Urinary bladder (tissue), 4 donors: ENCODE results near the gene TMEM19. TPM values are rescaled to one million over a fixed set of nuclear protein-coding genes. Genes with fewer than 3 reads are reported as not detected.

ENCODE experiments used
- DNase-seq: peaks from one replicate; pipeline ENCODE4 v3.0.0-alpha.2; 2015; ENCODE audit errors: extremely low spot score
- H3K27ac ChIP-seq: one replicate; pipeline ENCODE4 v1.5.1; 2013; ENCODE audit warnings: low read depth, mild to moderate bottlenecking, moderate library complexity
- H3K36me3 ChIP-seq: one replicate; pipeline ENCODE4 v1.6.1; 2013; ENCODE audit warnings: mild to moderate bottlenecking, moderate library complexity; ENCODE audit not compliant: insufficient read depth
- H3K4me1 ChIP-seq: one replicate; pipeline ENCODE4 v1.6.1; 2013; ENCODE audit warnings: mild to moderate bottlenecking, moderate library complexity; ENCODE audit not compliant: insufficient read depth
- H3K4me3 ChIP-seq: one replicate; pipeline ENCODE4 v1.5.1; 2013; ENCODE audit warnings: low read depth, low read length
- WGBS: extraction: QIAGEN DNeasy Blood & Tissue Kit; methylation state at CpG from one replicate; pipeline ENCODE4 v1.1.7; 2013; 5-methylcytosine and 5-hydroxymethylcytosine counted together
- polyA plus RNA-seq: library from polyadenylated mRNA; stranded (reverse); fragments of 200-250 nt; gene quantifications from one replicate; pipeline ENCODE4 v1.2.3, GENCODE V29; 2013
- total RNA-seq: library from RNA; depleted of rRNA; stranded (reverse); fragments of >200 nt; gene quantifications from one replicate; pipeline ENCODE4 v1.2.3, GENCODE V29; 2014
- donor health status: healthy with polysubstance abuse.
- donor health status: healthy.

Gene TMEM19
- total RNA-seq (42.0 TPM), polyA plus RNA-seq (13.5 TPM)

GRCh38 chr12:71685914-71686657 lies at the start of gene TMEM19:
Gene TMEM19, plus strand, starts transcription at chr12:71686082. Its CDS starts 599 bp downstream, at chr12:71686681.
- peak; percentile 66 for DNase-seq
- Histone ChIP-seq H3K4me3 (peak within 1 kb of the TSS; percentile 68), H3K27ac (peak within 1 kb of the TSS; percentile 63), H3K36me3 (no peaks in the 10 kb centered on the region), H3K4me1 (no peaks in the 10 kb centered on the region)
- under 1% methylated on average over 63 of the region's 63 CpGs for WGBS

DNA sequence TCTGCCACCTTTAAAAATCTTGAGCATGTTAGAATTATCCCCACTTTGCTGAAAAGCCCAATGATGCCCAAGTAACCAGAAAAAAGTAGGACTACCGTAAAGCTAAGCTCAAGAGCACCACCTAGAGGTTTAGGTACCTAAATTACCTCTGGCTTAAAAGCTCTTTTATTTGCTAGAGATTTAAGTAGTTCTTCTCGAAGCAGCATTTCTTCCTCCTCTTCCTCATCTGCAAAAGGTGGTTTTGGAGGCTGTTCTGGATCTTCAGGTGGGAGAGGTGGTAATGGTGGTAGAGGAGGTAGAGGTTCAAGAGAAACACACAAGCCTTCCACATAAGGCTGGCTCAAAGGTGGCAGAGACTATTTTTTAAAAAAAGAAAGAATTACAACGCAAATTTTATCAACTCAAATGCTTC lies 49.2 kb upstream of the TMEM19 start:
- peak; percentile 29 for DNase-seq
- peaks cover 6% of the 10 kb centered on the region for H3K36me3 ChIP-seq
- no peak overlapping the region for H3K4me3 ChIP-seq
- no peak overlapping the region for H3K27ac ChIP-seq
- H3K4me1 ChIP-seq: no peaks in the 10 kb centered on the region
- 34% methylated on average over 3 of the region's 3 CpGs for WGBS

DNA sequence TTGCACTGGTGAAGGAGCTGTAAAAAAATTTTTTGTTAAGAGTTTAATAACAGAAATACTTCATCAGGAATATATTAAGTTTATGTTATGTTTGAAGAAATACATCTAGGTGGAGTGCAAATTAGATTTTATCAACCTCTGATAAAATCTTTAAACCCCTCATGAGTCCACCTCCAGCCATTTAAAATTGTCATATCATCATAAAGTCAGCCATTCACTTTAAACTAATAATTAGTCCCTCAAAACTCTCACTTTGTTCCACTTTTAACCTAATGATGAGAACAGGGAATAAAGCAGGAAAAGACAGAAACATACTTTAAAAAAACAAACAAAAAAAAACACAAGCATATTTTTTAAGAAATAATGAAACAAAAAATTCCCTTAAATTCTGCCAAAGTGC lies 47.4 kb upstream of the TMEM19 start:
- Histone ChIP-seq H3K36me3 (peaks cover 3% of the 10 kb centered on the region), H3K4me3 (no peak overlapping the region), H3K4me1 (no peaks in the 10 kb centered on the region), H3K27ac (no peak overlapping the region)
- DNase-seq: no peak

DNA sequence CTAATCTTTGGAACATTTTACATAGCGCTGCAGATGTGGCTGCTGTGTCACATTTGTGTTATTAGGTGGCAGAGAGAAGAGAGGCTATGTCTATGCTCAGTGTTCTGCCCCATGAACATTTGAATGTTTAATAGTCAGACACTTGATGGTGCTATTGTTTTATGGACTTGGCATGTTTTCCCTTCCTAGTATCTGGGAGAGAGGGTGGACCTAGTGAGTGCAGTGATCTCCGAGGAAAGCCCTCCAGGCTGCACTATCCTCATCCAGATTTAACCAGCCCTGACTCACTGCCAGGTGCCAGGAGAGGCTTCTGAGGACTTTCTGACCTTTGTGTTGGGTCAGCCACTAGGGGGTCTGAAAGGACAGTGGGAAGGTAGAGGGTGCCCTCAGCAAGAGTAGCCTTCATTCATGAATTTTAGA lies 46.5 kb upstream of the TMEM19 start:
- Histone ChIP-seq H3K36me3 (no peaks in the 10 kb centered on the region), H3K27ac (no peak overlapping the region), H3K4me1 (no peaks in the 10 kb centered on the region), H3K4me3 (no peak overlapping the region)
- WGBS: 79% methylated on average over 2 of the region's 2 CpGs
- no peak for DNase-seq

GRCh38 chr12:71640316-71640715 lies 45.6 kb upstream of the TMEM19 start:
- Histone ChIP-seq H3K27ac (no peak overlapping the region), H3K36me3 (no peaks in the 10 kb centered on the region), H3K4me3 (no peak overlapping the region), H3K4me1 (no peaks in the 10 kb centered on the region)
- DNase-seq: no peak
- 95% methylated on average over 2 of the region's 2 CpGs for WGBS

DNA sequence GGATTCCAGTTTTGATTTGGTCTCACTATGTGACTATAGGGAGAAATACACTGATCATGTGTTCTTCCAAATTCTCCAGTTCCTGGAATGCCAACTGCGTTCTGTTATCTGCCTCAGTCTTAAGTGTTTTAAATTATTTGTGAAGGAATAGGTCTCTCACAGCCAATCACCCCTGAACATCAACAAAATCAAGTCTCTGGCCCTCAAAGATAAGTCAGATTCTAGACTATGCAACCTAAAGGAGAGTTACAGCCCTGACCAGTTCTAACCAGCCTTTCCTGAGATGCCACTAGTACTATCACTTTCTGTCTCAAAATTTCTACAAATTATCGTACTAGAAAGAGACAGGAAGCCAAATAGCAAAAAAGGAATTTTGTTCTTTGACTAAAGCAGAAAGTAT lies 44.5 kb upstream of the TMEM19 start:
- Histone ChIP-seq H3K36me3 (no peaks in the 10 kb centered on the region), H3K27ac (no peak overlapping the region), H3K4me1 (no peaks in the 10 kb centered on the region), H3K4me3 (no peak overlapping the region)
- no peak for DNase-seq
- 77% methylated on average over 2 of the region's 2 CpGs for WGBS

DNA sequence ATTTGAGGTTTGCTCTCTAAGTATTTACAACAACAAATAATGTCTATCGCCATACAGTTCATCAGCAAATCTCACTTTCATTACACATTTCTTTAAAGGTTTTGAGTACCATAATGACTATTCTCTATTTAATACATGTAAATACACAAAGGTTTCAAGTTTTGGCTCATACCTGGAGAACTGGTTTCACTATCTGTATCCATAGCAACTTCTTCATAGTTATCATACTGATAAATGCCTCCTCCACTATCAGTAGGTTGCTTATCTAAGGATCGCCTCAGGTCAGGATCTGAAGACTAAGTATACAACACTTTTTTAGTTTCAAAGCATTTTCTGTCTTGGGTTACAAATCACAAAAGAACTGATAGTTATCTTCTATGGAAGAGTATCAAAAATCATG lies 43.6 kb upstream of the TMEM19 start:
- H3K4me1 ChIP-seq: no peaks in the 10 kb centered on the region
- 86% methylated on average over 2 of the region's 2 CpGs for WGBS
- no peak overlapping the region for H3K4me3 ChIP-seq
- no peaks in the 10 kb centered on the region for H3K36me3 ChIP-seq
- DNase-seq: no peak
- no peak overlapping the region for H3K27ac ChIP-seq

DNA sequence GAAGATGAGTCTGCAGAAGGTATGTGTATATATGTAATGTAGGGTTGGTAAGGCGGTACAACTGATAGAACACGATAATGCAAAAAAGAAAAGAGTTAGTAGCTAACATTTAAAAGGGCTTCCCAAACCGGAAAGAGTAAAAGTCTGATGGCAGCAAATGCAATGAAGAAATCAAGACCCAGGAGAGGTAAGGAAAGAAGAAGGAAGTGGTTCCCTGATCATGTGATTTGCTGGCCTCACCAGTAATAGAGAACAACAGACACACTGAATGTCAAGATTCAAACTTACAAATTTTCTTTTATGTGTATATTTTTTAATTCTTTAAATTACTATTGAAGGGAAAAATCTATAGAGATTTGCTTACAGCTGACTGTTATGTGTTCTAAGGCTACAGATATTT lies 40.6 kb upstream of the TMEM19 start:
- Histone ChIP-seq H3K4me3 (no peak overlapping the region), H3K36me3 (no peaks in the 10 kb centered on the region)
- 83% methylated on average over 3 of the region's 3 CpGs for WGBS

DNA sequence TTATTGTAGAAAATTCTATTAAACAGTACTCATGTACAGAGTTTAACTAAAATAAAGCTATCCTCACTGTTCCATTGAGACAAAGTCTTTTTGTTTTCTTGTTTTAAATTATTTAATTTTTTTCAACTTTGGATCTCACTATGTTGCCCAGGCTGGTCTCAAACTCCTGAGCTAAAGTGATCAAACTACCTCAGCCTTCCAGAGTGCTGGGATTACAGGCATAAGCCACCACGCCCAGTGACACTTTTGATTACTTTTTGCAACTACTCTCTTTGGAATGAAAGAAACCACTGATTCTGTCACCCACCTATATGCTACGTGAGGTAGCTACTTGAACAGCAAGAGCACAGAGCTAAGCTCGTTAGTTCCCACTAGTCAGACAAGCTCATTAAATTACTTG lies 39.4 kb upstream of the TMEM19 start:
- H3K27ac ChIP-seq: no peak overlapping the region
- H3K36me3 ChIP-seq: peaks cover 2% of the 10 kb centered on the region
- WGBS: 97% methylated on average over 3 of the region's 3 CpGs
- H3K4me3 ChIP-seq: no peak overlapping the region
- H3K4me1 ChIP-seq: no peaks in the 10 kb centered on the region
- no peak for DNase-seq

More for the DNA sequence above, 40.6 kb upstream of the TMEM19 start:
- DNase-seq: no peak
- Histone ChIP-seq H3K27ac (no peak overlapping the region), H3K4me1 (no peaks in the 10 kb centered on the region)

GRCh38 chr12:71648537-71648936 lies 37.3 kb upstream of the TMEM19 start:
- Histone ChIP-seq H3K27ac (no peak overlapping the region), H3K36me3 (peaks cover 3% of the 10 kb centered on the region)

GRCh38 chr12:71649401-71649800 lies 36.5 kb upstream of the TMEM19 start:
- DNase-seq: no peak
- H3K4me3 ChIP-seq: no peak overlapping the region
- H3K27ac ChIP-seq: no peak overlapping the region
- WGBS: 89% methylated on average over 2 of the region's 2 CpGs
- peaks cover 3% of the 10 kb centered on the region for H3K36me3 ChIP-seq
- no peaks in the 10 kb centered on the region for H3K4me1 ChIP-seq

More at GRCh38 chr12:71648537-71648936, 37.3 kb upstream of the TMEM19 start:
- WGBS: 79% methylated on average over 4 of the region's 4 CpGs
- DNase-seq: no peak
- Histone ChIP-seq H3K4me1 (no peaks in the 10 kb centered on the region), H3K4me3 (no peak overlapping the region)

DNA sequence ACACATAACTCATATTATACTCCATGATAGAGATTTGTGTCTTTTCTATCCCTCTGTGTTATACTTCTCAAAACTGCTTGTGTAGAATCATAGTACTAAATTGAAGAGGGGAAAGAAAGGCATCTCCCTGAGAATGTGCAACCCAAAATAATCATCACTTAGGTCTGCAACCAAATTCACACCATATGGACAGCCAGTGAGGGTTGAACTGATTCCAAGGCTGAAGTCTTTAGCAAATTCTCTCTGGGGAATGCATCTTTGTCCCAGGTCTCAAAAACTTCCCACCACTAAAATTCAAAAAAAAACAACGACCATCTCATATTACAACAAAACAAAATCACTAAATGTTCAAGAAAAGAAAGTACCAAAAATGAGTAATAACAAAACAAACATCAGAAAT lies 33.2 kb upstream of the TMEM19 start:
- H3K36me3 ChIP-seq: peaks cover 3% of the 10 kb centered on the region
- no peak for DNase-seq
- H3K4me1 ChIP-seq: no peaks in the 10 kb centered on the region
- 95% methylated on average over 1 of the region's 1 CpG for WGBS
- no peak overlapping the region for H3K27ac ChIP-seq
- H3K4me3 ChIP-seq: no peak overlapping the region

DNA sequence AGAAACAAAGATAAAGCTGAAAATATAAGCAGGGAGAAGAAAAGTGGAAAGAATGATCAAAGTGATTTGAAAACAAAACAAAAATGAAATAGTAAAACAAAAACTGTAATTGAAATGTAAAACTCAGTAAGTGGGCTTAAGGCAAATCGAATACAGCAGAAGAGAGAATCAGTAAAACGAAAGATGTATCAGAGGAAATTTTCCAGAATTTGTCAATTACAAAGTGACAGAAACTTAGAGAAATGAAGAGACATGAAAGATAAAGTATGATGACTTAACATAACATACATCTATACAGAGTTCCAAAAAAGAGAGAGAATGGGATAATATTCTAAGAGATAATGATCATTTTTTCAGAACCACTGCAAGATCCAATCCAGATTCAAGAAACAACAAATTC lies 32.7 kb upstream of the TMEM19 start:
- no peaks in the 10 kb centered on the region for H3K4me1 ChIP-seq
- no peak overlapping the region for H3K4me3 ChIP-seq
- peaks cover 3% of the 10 kb centered on the region for H3K36me3 ChIP-seq
- DNase-seq: no peak
- H3K27ac ChIP-seq: no peak overlapping the region
- 94% methylated on average over 2 of the region's 2 CpGs for WGBS

GRCh38 chr12:71654200-71654599 lies 31.7 kb upstream of the TMEM19 start:
- no peak overlapping the region for H3K27ac ChIP-seq
- 94% methylated on average over 3 of the region's 3 CpGs for WGBS
- H3K4me3 ChIP-seq: no peak overlapping the region
- DNase-seq: no peak
- H3K4me1 ChIP-seq: no peaks in the 10 kb centered on the region
- H3K36me3 ChIP-seq: peaks cover 3% of the 10 kb centered on the region
